Keratinocyte (primary cell): Measurements from ENCODE around the gene GNAI1.

Source experiments
- CTCF ChIP-seq, 3 experiments: IDR thresholded peaks in 1 of 3; conservative IDR thresholded peaks in 1 of 3; optimal IDR thresholded peaks in 1 of 3; 2 replicates in 2 of 3; 3 replicates in 1 of 3; pipeline versions ENCODE3 to v1.5.1; 2011; ENCODE audit warnings: low read length in 3 of 3, mild to moderate bottlenecking in 3 of 3, moderate library complexity in 2 of 3, control low read depth in 1 of 3, inconsistent platforms in 1 of 3; ENCODE audit not compliant: insufficient read depth in 2 of 3; ENCODE audit errors: extremely low read depth in 1 of 3
- EZH2 ChIP-seq: IDR thresholded peaks from one replicate; pipeline ENCODE4 v1.6.1; 2012; ENCODE audit warnings: inconsistent platforms, mild to moderate bottlenecking, low read length, moderate library complexity

DNA sequence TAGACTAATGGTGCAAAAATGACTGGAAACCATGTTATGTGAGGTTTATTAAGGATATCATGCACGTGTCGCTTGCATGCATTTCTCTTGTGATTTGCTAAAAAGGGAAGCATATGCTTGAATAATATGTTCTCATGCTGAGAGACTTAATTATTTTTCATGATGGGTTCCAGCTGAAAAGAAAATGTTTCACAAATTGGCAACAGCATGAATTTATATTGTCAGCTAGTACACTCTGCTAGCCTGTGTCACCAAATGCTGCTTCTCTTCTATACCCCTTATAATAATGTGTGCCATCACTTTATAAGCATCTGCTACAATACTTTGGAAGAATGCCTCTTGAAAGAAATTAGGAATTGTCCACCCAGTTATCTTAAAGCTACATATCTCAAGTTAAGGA is 63.0 kb downstream of the GNAI1 start:
- TF ChIP-seq CTCF (optimal IDR thresholded peaks at IDR 0.05 in 1 of 3, IDR thresholded peaks at IDR 0.05 in 1 of 3, conservative IDR thresholded peaks at IDR 0.05 in 1 of 3; ENCODE audit: extremely low read depth in 1 of 3, insufficient read depth in 2 of 3, low read length in 3 of 3) = no peak
- no peak for TF ChIP-seq EZH2
